Heart right ventricle (tissue), 16 donors: Measurements from ENCODE around the gene UQCRQ. TPM values are rescaled to one million over a fixed set of nuclear protein-coding genes. Genes with fewer than 3 reads are reported as not detected.

ENCODE experiments used
- ATAC-seq, 8 donors: fragments of 200-7000 bp; cut with Tn5 transposase; one replicate each; pipeline ENCODE4 v1.9.1; 2020; ENCODE audit warnings: mild to moderate bottlenecking in 8 of 8, moderate library complexity in 8 of 8, moderate number of reproducible peaks in 1 of 8
- DNase-seq, 2 donors: peaks; one replicate each; pipeline ENCODE4 v3.0.0-alpha.2; 2020
- H3K27ac ChIP-seq, 10 donors: fragments of 200-600 bp; sonication (generic) in 2 of 10; one replicate each; pipeline versions ENCODE4 v1.5.0 to v1.8.0; 2020 to 2022; ENCODE audit warnings: mild to moderate bottlenecking in 3 of 10
- H3K27me3 ChIP-seq, 7 donors: fragments of 200-600 bp; one replicate each; pipeline ENCODE4 v1.8.0; 2021 to 2022; ENCODE audit warnings: mild to moderate bottlenecking in 2 of 7
- H3K36me3 ChIP-seq, 9 donors: fragments of 200-600 bp; sonication (generic) in 1 of 9; one replicate each; pipeline versions ENCODE4 v1.5.0 to v1.8.0; 2020 to 2022; ENCODE audit warnings: mild to moderate bottlenecking in 2 of 9
- H3K4me1 ChIP-seq, 9 donors: fragments of 200-600 bp; sonication (generic) in 1 of 9; one replicate each; pipeline versions ENCODE4 v1.5.0 to v1.8.0; 2020 to 2022; ENCODE audit warnings: mild to moderate bottlenecking in 4 of 9
- H3K4me3 ChIP-seq, 10 donors: fragments of 200-600 bp; sonication (generic) in 2 of 10; one replicate each; pipeline versions ENCODE4 v1.5.0 to v1.8.0; 2020 to 2022; ENCODE audit warnings: mild to moderate bottlenecking in 7 of 10, moderate library complexity in 2 of 10
- H3K9me3 ChIP-seq, 11 donors: fragments of 200-600 bp in 10 of 11; sonication (generic) in 2 of 11; one replicate each; pipeline versions ENCODE4 v1.5.0 to v1.8.0; 2013 to 2022; ENCODE audit warnings: mild to moderate bottlenecking in 2 of 11, control low read depth in 1 of 11, moderate library complexity in 1 of 11
- WGBS, 2 donors: extraction: QIAGEN DNeasy Blood & Tissue Kit; methylation state at CpG; one replicate each; pipeline ENCODE4 v1.1.7; 2013; ENCODE audit warnings: inconsistent platforms in 1 of 2; 5-methylcytosine and 5-hydroxymethylcytosine counted together
- intact Hi-C, 10 donors: fragments of 100-400 bp; cut with DNase I; formaldehyde crosslinking; loops; one replicate each; pipeline versions ENCODE4 v1.11.1 to v1.14.2; 2022
- polyA plus RNA-seq, 2 donors: library from polyadenylated mRNA; stranded (reverse); fragments of 200-250 nt; gene quantifications; one replicate each; pipeline ENCODE4 v1.2.3, GENCODE V29; 2013
- total RNA-seq, 10 donors: library from RNA; stranded (reverse); fragmentation: NEBNext Ultra II Directional in 3 of 10; extraction: Animal tissue kit (Norgen Biotek cat#: 25700) in 3 of 10; gene quantifications; one replicate each; pipeline versions ENCODE4 v1.2.1 to v1.2.4, GENCODE V29; 2021 to 2023
- TF ChIP-seq, protein P1 (sequence below), 9 donors: fragments of 200-600 bp; sonication (generic) in 2 of 9; IDR thresholded peaks; one replicate each; pipeline versions ENCODE4 v1.5.0 to v1.8.0; 2021 to 2022; ENCODE audit warnings: antibody characterized with exemption in 9 of 9, mild to moderate bottlenecking in 5 of 9, moderate library complexity in 1 of 9
- donor health status: Arrhythmogenic right ventricular cardiomyopathy.
- donor health status: ischemic (EF 13 %, LVEDD 7.1; RV severe dilation, severe dysfunction).
- donor health status: healthy with polysubstance abuse.
- donor health status: DM: no; HTN: yes; CAD: no.
- donor health status: DM: no; HTN: no; CAD: no.
- donor health status: ischemic (EF 25% LVEDD 6.9; RV normal size, moderate dysfunction).
- donor health status: ischemic (EF 25% LVEDD 5.7; RV mildly dilated, moderate dysfunction).
- donor health status: healthy.
- donor health status: DM: yes; HTN: yes; CAD: no.
- donor health status: Ischemic cardiomyopathy.
- donor health status: ischemic (EF 35%, LVEDD 5.7; RV mildly dilated, moderate dysfunction).
- donor health status: nonischemic (EF 11% LVEDD 7.7; RV severe dilation, severe dysfunction).
- donor health status: DM: yes; HTN: yes; CAD: no.
- donor health status: PGD.
- donor health status: ischemic (EF 29% LVEDD 5.4; RV normal size, mild dysfunction).
- donor health status: nonischemic (EF 23%, LVEDD 6.1; RV moderate dilation, normal function).

UQCRQ gene
- total and polyA plus RNA-seq, 12 donors: 824 to 1,962 (median 1,664) TPM

DNA sequence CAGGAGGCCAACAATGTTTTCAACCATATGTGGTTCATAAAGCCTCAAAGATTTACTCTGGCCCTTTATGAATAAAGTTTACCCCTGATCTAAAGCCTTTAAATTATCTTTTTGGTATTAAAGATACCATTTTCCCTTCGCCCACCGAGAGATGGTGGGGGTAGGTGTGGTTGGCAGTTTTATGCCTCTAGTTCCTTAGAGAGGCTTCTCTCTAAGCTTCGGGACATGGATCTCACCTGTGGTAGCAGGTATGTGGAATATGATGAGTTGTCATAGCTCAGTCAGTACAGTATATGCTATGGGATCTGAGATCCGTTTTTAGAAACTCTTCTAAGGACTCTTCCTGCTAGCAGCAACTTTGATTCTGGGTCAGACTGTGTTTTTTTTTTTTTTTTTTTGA lies 2.3 kb downstream of the UQCRQ start:
- DNase-seq (no peak), ATAC-seq (no peak)
- no peak overlapping the region for H3K27ac ChIP-seq
- WGBS, 2 donors: 86 to 93% methylated on average over 4 of the region's 4 CpGs
- intact Hi-C loops: loop anchor here in 7 of 10 donors (5.0 kb wide), 1 partner anchor 36 kb away; the partner anchor contains the start of gene SHROOM1 (in 7 of the 7)
- no peaks in the 10 kb centered on the region for H3K27me3 ChIP-seq
- no peaks in the 10 kb centered on the region for H3K9me3 ChIP-seq
- peaks cover 5 to 59% (median 37%) of the 10 kb centered on the region in 9 donors for H3K4me1 ChIP-seq
- no peak overlapping the region for H3K4me3 ChIP-seq
- H3K36me3 ChIP-seq: peaks cover 0 to 61% (median 10%) of the 10 kb centered on the region in 9 donors
- TF ChIP-seq, protein P1, sequence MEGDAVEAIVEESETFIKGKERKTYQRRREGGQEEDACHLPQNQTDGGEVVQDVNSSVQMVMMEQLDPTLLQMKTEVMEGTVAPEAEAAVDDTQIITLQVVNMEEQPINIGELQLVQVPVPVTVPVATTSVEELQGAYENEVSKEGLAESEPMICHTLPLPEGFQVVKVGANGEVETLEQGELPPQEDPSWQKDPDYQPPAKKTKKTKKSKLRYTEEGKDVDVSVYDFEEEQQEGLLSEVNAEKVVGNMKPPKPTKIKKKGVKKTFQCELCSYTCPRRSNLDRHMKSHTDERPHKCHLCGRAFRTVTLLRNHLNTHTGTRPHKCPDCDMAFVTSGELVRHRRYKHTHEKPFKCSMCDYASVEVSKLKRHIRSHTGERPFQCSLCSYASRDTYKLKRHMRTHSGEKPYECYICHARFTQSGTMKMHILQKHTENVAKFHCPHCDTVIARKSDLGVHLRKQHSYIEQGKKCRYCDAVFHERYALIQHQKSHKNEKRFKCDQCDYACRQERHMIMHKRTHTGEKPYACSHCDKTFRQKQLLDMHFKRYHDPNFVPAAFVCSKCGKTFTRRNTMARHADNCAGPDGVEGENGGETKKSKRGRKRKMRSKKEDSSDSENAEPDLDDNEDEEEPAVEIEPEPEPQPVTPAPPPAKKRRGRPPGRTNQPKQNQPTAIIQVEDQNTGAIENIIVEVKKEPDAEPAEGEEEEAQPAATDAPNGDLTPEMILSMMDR (IDR thresholded peaks at IDR 0.05): no peak

GRCh38 chr5:132870801-132871200 lies 4.4 kb downstream of the UQCRQ start:
- intact Hi-C loops: no loop called here

GRCh38 chr5:132871459-132872284 lies 5.2 kb downstream of the UQCRQ start:
- Histone ChIP-seq H3K4me1 (peaks cover 0 to 60% (median 34%) of the 10 kb centered on the region in 9 donors), H3K4me3 (no peak overlapping the region), H3K27me3 (no peaks in the 10 kb centered on the region), H3K27ac (peak overlapping the region in 6 of 10 donors; percentile 38 to 77 (median 63)), H3K36me3 (peaks cover 0 to 90% (median 10%) of the 10 kb centered on the region in 9 donors), H3K9me3 (no peaks in the 10 kb centered on the region)
- intact Hi-C loops: no loop called here
- DNase-seq: no peak
- ATAC-seq: peak in 4 of 8 donors; percentile 9 to 54 (median 46)
- WGBS, 2 donors: 75 to 79% methylated on average over 5 of the region's 5 CpGs
- TF ChIP-seq, protein P1 (IDR thresholded peaks at IDR 0.05): no peak

More at GRCh38 chr5:132870801-132871200, 4.4 kb downstream of the UQCRQ start:
- H3K36me3 ChIP-seq: peaks cover 0 to 81% (median 10%) of the 10 kb centered on the region in 9 donors
- DNase-seq (no peak), ATAC-seq (no peak)
- no peak overlapping the region for H3K4me3 ChIP-seq
- H3K9me3 ChIP-seq: no peaks in the 10 kb centered on the region
- no peaks in the 10 kb centered on the region for H3K27me3 ChIP-seq
- peaks cover 3 to 59% (median 34%) of the 10 kb centered on the region in 9 donors for H3K4me1 ChIP-seq
- TF ChIP-seq, protein P1 (IDR thresholded peaks at IDR 0.05): no peak
- H3K27ac ChIP-seq: peak overlapping the region in 4 of 10 donors; percentile 35 to 77 (median 54)
- WGBS, 2 donors: 60 to 63% methylated on average over 2 of the region's 2 CpGs

DNA sequence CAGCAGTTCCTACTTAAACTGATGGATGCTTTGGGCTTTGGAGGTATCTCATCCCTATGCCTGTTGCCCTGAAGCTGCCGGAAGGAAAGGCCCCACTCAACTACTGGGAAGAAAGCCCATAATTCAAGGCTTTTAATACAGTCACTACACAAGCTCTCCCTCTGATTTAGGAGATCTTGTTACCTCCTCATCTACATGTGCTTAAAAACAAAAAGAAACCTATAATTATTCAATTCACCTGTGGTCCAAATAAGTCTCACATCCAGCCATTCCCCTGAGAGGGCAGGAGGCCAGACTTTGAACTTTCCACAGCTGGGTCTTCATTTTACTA lies 6.3 kb downstream of the UQCRQ start:
- ATAC-seq: peak in 2 of 8 donors; percentile 6 to 29
- Histone ChIP-seq H3K27ac (peak overlapping the region in 8 of 10 donors; percentile 38 to 77 (median 55)), H3K4me3 (no peak overlapping the region), H3K9me3 (no peaks in the 10 kb centered on the region), H3K36me3 (peaks cover 0 to 96% (median 10%) of the 10 kb centered on the region in 9 donors), H3K27me3 (no peaks in the 10 kb centered on the region), H3K4me1 (peaks cover 0 to 63% (median 28%) of the 10 kb centered on the region in 9 donors)
- DNase-seq: no peak
- WGBS, 2 donors: 88 to 91% methylated on average over 1 of the region's 1 CpG
- TF ChIP-seq, protein P1 (IDR thresholded peaks at IDR 0.05): no peak
- intact Hi-C loops: no loop called here
